Upper lobe of right lung (tissue), 1 donor: ENCODE data around the gene RALGAPB. TPM values are rescaled to one million over a fixed set of nuclear protein-coding genes. Genes with fewer than 3 reads are reported as not detected.

Source experiments
- ATAC-seq: fragments of 200-7000 bp; cut with Tn5 transposase; one replicate; pipeline ENCODE4 v1.9.1; 2020; ENCODE audit warnings: mild to moderate bottlenecking, moderate library complexity
- DNase-seq: peaks from one replicate; pipeline ENCODE4 v3.0.0-alpha.2; 2020
- H3K27ac ChIP-seq: fragments of 200-600 bp; one replicate; pipeline ENCODE4 v1.8.0; 2022
- H3K27me3 ChIP-seq: fragments of 200-600 bp; one replicate; pipeline ENCODE4 v1.8.0; 2022; ENCODE audit warnings: mild to moderate bottlenecking
- H3K36me3 ChIP-seq: fragments of 200-600 bp; one replicate; pipeline ENCODE4 v1.8.0; 2022
- H3K4me1 ChIP-seq: fragments of 200-600 bp; one replicate; pipeline ENCODE4 v1.8.0; 2022
- H3K4me3 ChIP-seq: fragments of 200-600 bp; one replicate; pipeline ENCODE4 v1.8.0; 2022; ENCODE audit warnings: mild to moderate bottlenecking
- H3K9me3 ChIP-seq: fragments of 200-600 bp; one replicate; pipeline ENCODE4 v1.8.0; 2022
- CTCF ChIP-seq: fragments of 200-600 bp; IDR thresholded peaks from one replicate; pipeline ENCODE4 v1.8.0; 2022; ENCODE audit warnings: antibody characterized with exemption
- intact Hi-C: fragments of 100-400 bp; cut with DNase I; formaldehyde crosslinking; loops from one replicate; pipeline ENCODE4 v1.11.0; 2022
- total RNA-seq: library from RNA; stranded (reverse); fragmentation: NEBNext Ultra II Directional; extraction: Animal tissue kit (Norgen Biotek cat#: 25700); gene quantifications from one replicate; pipeline ENCODE4 v1.2.1, GENCODE V29; 2021
- donor health status: DM: no; HTN: yes; CAD: no; lungs with severe emphysema.

RALGAPB gene
- total RNA-seq, 1 donor from 2014 or later, result 35.4 TPM

- Histone ChIP-seq H3K9me3 (no peaks in the 10 kb centered on the region), H3K4me1 (peaks cover 12% of the 10 kb centered on the region), H3K27ac (no peak overlapping the region), H3K4me3 (no peak overlapping the region), H3K36me3 (peaks cover 19% of the 10 kb centered on the region), H3K27me3 (no peaks in the 10 kb centered on the region)
- TF ChIP-seq CTCF, result no peak
- intact Hi-C loops, result no loop called here
- ATAC-seq (no peak), DNase-seq (no peak)
These were observed 27.3 kb upstream of the RALGAPB start for GRCh38 chr20:38445381-38445796.

GRCh38 chr20:38445901-38446425 lies 26.7 kb upstream of the RALGAPB start:
- intact Hi-C loops, result no loop called here

GRCh38 chr20:38446441-38447209 lies 26.0 kb upstream of the RALGAPB start:
- Histone ChIP-seq H3K9me3 (no peaks in the 10 kb centered on the region), H3K36me3 (peaks cover 25% of the 10 kb centered on the region), H3K27me3 (no peaks in the 10 kb centered on the region), H3K27ac (peak overlapping the region; percentile 91), H3K4me1 (peaks cover 12% of the 10 kb centered on the region), H3K4me3 (peak overlapping the region; percentile 100)
- ATAC-seq (peak; percentile 99), DNase-seq (peak; percentile 97)
- TF ChIP-seq CTCF, result peak; percentile 97
- intact Hi-C loops, result no loop called here

More at GRCh38 chr20:38445901-38446425, 26.7 kb upstream of the RALGAPB start:
- no peaks in the 10 kb centered on the region for H3K9me3 ChIP-seq
- H3K4me3 ChIP-seq, result peak overlapping the region; percentile 100
- DNase-seq, result no peak
- no peak for ATAC-seq
- peaks cover 25% of the 10 kb centered on the region for H3K36me3 ChIP-seq
- H3K27ac ChIP-seq, result peak overlapping the region; percentile 91
- H3K27me3 ChIP-seq, result no peaks in the 10 kb centered on the region
- TF ChIP-seq CTCF, result no peak
- peaks cover 12% of the 10 kb centered on the region for H3K4me1 ChIP-seq

GRCh38 chr20:38447251-38447661 lies 25.4 kb upstream of the RALGAPB start:
- Histone ChIP-seq H3K4me3 (peak overlapping the region; percentile 100), H3K27me3 (no peaks in the 10 kb centered on the region), H3K36me3 (peaks cover 25% of the 10 kb centered on the region), H3K9me3 (no peaks in the 10 kb centered on the region), H3K27ac (peak overlapping the region; percentile 91), H3K4me1 (peaks cover 12% of the 10 kb centered on the region)
- no peak for ATAC-seq
- no peak for TF ChIP-seq CTCF
- DNase-seq, result no peak
- intact Hi-C loops, result no loop called here

- Histone ChIP-seq H3K9me3 (no peaks in the 10 kb centered on the region), H3K36me3 (peaks cover 25% of the 10 kb centered on the region), H3K4me3 (no peak overlapping the region), H3K27ac (no peak overlapping the region), H3K27me3 (no peaks in the 10 kb centered on the region), H3K4me1 (peaks cover 12% of the 10 kb centered on the region)
- intact Hi-C loops, result no loop called here
- TF ChIP-seq CTCF, result no peak
- DNase-seq (no peak), ATAC-seq (no peak)
These were observed 24.5 kb upstream of the RALGAPB start for GRCh38 chr20:38447931-38448675.
